Keratinocyte (primary cell): ENCODE data around the gene TLN1. TPM values are rescaled to one million over a fixed set of nuclear protein-coding genes. Genes with fewer than 3 reads are reported as not detected.

Experiments
- DNase-seq: peaks from one replicate; pipeline ENCODE4 v3.0.0-alpha.2; 2011; ENCODE audit warnings: low read depth, missing footprints, low spot score
- FAIRE-seq: peaks from 2 replicates; lab custom pipeline; 2011; peaks lifted over from hg19 to GRCh38; lab: Jason Lieb, UNC
- H2AFZ ChIP-seq: 2 replicates; pipeline ENCODE4 v1.6.0; 2012; ENCODE audit warnings: low read length, control low read depth, inconsistent platforms; ENCODE audit not compliant: control insufficient read depth
- H3K27ac ChIP-seq: 2 replicates; pipeline ENCODE4 v1.5.1; 2011; ENCODE audit warnings: low read length; ENCODE audit not compliant: control insufficient read depth, insufficient read depth
- H3K27me3 ChIP-seq: 3 replicates; pipeline ENCODE4 v1.6.0; 2011; ENCODE audit warnings: low read length; ENCODE audit not compliant: control insufficient read depth, insufficient read depth; ENCODE audit errors: extremely low read depth
- H3K36me3 ChIP-seq, 2 experiments: 2 replicates in 1 of 2; 3 replicates in 1 of 2; pipeline ENCODE4 v1.5.1; 2011; ENCODE audit warnings: low read length in 2 of 2, mild to moderate bottlenecking in 1 of 2; ENCODE audit not compliant: control insufficient read depth in 2 of 2, insufficient read depth in 2 of 2; ENCODE audit errors: extremely low read depth in 1 of 2
- H3K4me1 ChIP-seq: 3 replicates; pipeline ENCODE4 v1.5.1; 2011; ENCODE audit warnings: low read length; ENCODE audit not compliant: control insufficient read depth, insufficient read depth; ENCODE audit errors: extremely low read depth
- H3K4me2 ChIP-seq: 3 replicates; pipeline ENCODE4 v1.6.0; 2011; ENCODE audit warnings: low read depth, low read length; ENCODE audit not compliant: control insufficient read depth, insufficient read depth; ENCODE audit errors: extremely low read depth
- H3K4me3 ChIP-seq, 3 experiments: fragments of 200-600 bp in 1 of 3; sonication (generic) in 1 of 3; 2 replicates in 2 of 3; 3 replicates in 1 of 3; pipeline ENCODE4 v1.5.1; 2011 to 2016; ENCODE audit warnings: low read length in 3 of 3, mild to moderate bottlenecking in 3 of 3, control low read depth in 2 of 3, inconsistent platforms in 1 of 3, low read depth in 1 of 3, mixed read lengths in 1 of 3, mixed run types in 1 of 3, moderate library complexity in 1 of 3; ENCODE audit not compliant: control insufficient read depth in 2 of 3, insufficient read depth in 2 of 3; ENCODE audit errors: extremely low read depth in 1 of 3
- H3K79me2 ChIP-seq: 2 replicates; pipeline ENCODE4 v1.6.0; 2012; ENCODE audit warnings: low read length; ENCODE audit not compliant: control insufficient read depth, insufficient read depth
- H3K9ac ChIP-seq: 3 replicates; pipeline ENCODE4 v1.6.0; 2011; ENCODE audit warnings: low read length; ENCODE audit not compliant: control insufficient read depth, insufficient read depth; ENCODE audit errors: extremely low read depth
- H3K9me1 ChIP-seq: 3 replicates; pipeline ENCODE4 v1.6.0; 2011; ENCODE audit warnings: low read length; ENCODE audit not compliant: control insufficient read depth, insufficient read depth; ENCODE audit errors: extremely low read depth
- H3K9me3 ChIP-seq: 2 replicates; pipeline ENCODE4 v1.5.1; 2012; ENCODE audit warnings: low read depth, low read length; ENCODE audit not compliant: control insufficient read depth
- H4K20me1 ChIP-seq: 3 replicates; pipeline ENCODE4 v1.6.0; 2011; ENCODE audit warnings: low read length; ENCODE audit not compliant: control insufficient read depth, insufficient read depth; ENCODE audit errors: extremely low read depth
- EZH2 ChIP-seq: IDR thresholded peaks from one replicate; pipeline ENCODE4 v1.6.1; 2012; ENCODE audit warnings: inconsistent platforms, mild to moderate bottlenecking, low read length, moderate library complexity
- dilution Hi-C: fragments of 300-500 bp; cut with MboI; formaldehyde crosslinking; loops from one replicate; pipeline ENCODE4 v1.7.0; 2020; ENCODE audit warnings: low sequenced_read_pairs; ENCODE audit not compliant: extremely low pct_ligation_motif_present
- polyA plus RNA-seq, 5 experiments: library from polyadenylated mRNA; depleted of rRNA in 3 of 5; stranded (reverse) in 3 of 5; stranded (forward) in 1 of 5; unstranded in 1 of 5; fragments of >200 nt; gene quantifications; 1 replicate in 1 of 5; 2 replicates in 3 of 5; 3 replicates in 1 of 5; pipeline versions ENCODE4 v1.2.1 to v1.2.3, GENCODE V29; 2011 to 2012; ENCODE audit warnings: missing spikeins in 2 of 5, low read depth in 1 of 5, low replicate concordance in 1 of 5
- TF ChIP-seq, protein P1 (sequence below), 3 experiments: IDR thresholded peaks in 1 of 3; conservative IDR thresholded peaks in 1 of 3; optimal IDR thresholded peaks in 1 of 3; 2 replicates in 2 of 3; 3 replicates in 1 of 3; pipeline versions ENCODE3 to v1.5.1; 2011; ENCODE audit warnings: low read length in 3 of 3, mild to moderate bottlenecking in 3 of 3, moderate library complexity in 2 of 3, control low read depth in 1 of 3, inconsistent platforms in 1 of 3; ENCODE audit not compliant: insufficient read depth in 2 of 3; ENCODE audit errors: extremely low read depth in 1 of 3

TLN1 gene
- polyA plus RNA-seq, 1 donor (not counting 4 experiments of a cell fraction or from before 2014, with no cell fraction given), result 53.0 TPM

DNA sequence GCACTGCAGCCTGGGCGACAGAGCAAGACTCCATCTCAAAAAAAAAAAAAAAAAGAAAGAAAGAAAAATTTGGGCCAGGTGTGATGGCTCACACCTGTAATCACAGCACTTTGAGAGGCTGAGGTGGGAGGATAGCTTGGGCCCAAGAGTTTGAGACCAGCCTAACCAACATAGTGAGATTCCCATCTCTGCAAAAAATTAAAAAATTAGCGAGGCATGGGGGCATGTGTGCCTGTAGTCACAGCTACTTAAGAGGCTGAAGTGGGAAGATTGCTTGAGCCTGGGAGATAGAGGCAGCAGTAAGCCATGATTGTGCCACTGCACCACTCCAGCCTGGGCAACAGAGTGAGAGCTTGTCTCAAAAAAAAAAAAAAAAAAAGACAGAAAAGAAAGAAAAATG, 78.4 kb downstream of the TLN1 start:
- DNase-seq (no peak), FAIRE-seq (no peak)
- H3K27me3 ChIP-seq, result peaks cover 3% of the 10 kb centered on the region
- H3K9me3 ChIP-seq, result no peaks in the 10 kb centered on the region
- H3K9me1 ChIP-seq, result no peaks in the 10 kb centered on the region
- TF ChIP-seq EZH2, result no peak
- TF ChIP-seq, protein P1, sequence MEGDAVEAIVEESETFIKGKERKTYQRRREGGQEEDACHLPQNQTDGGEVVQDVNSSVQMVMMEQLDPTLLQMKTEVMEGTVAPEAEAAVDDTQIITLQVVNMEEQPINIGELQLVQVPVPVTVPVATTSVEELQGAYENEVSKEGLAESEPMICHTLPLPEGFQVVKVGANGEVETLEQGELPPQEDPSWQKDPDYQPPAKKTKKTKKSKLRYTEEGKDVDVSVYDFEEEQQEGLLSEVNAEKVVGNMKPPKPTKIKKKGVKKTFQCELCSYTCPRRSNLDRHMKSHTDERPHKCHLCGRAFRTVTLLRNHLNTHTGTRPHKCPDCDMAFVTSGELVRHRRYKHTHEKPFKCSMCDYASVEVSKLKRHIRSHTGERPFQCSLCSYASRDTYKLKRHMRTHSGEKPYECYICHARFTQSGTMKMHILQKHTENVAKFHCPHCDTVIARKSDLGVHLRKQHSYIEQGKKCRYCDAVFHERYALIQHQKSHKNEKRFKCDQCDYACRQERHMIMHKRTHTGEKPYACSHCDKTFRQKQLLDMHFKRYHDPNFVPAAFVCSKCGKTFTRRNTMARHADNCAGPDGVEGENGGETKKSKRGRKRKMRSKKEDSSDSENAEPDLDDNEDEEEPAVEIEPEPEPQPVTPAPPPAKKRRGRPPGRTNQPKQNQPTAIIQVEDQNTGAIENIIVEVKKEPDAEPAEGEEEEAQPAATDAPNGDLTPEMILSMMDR (optimal IDR thresholded peaks at IDR 0.05 in 1 of 3, IDR thresholded peaks at IDR 0.05 in 1 of 3, conservative IDR thresholded peaks at IDR 0.05 in 1 of 3; ENCODE audit: extremely low read depth in 1 of 3, insufficient read depth in 2 of 3, low read length in 3 of 3), result no peak
- no peak overlapping the region for H3K9ac ChIP-seq
- no peaks in the 10 kb centered on the region for H3K79me2 ChIP-seq
- H3K36me3 ChIP-seq, result no peaks in the 10 kb centered on the region
- no peaks in the 10 kb centered on the region for H4K20me1 ChIP-seq
- no peak overlapping the region for H2AFZ ChIP-seq
- H3K4me2 ChIP-seq, result no peak overlapping the region
- no peak overlapping the region for H3K27ac ChIP-seq
- dilution Hi-C loops, result no loop called here
- no peak overlapping the region for H3K4me3 ChIP-seq
- peaks cover 10% of the 10 kb centered on the region for H3K4me1 ChIP-seq

DNA sequence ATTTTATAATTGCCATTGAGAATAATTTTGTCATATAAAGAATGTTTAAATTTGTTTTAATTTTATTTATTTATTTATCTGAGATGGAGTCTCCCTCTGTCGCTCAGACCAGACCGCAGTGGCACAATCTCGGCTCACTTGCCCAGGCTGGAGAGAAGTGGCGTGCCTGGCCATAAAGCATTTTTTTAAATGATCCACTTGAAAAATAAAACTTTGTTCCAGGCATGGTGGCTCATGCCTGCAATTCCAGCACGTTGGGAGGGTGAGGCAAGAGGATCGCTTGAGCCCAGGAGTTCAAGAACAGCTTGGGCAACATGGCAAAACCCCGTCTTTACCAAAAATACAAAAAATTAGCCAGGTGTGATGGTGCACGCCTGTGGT, 79.2 kb downstream of the TLN1 start:
- H3K79me2 ChIP-seq, result no peaks in the 10 kb centered on the region
- DNase-seq (no peak), FAIRE-seq (no peak)
- H3K9me1 ChIP-seq, result no peaks in the 10 kb centered on the region
- H3K4me3 ChIP-seq, result no peak overlapping the region
- H4K20me1 ChIP-seq, result no peaks in the 10 kb centered on the region
- no peak overlapping the region for H3K4me2 ChIP-seq
- H3K27me3 ChIP-seq, result peaks cover 3% of the 10 kb centered on the region
- TF ChIP-seq, protein P1 (optimal IDR thresholded peaks at IDR 0.05 in 1 of 3, IDR thresholded peaks at IDR 0.05 in 1 of 3, conservative IDR thresholded peaks at IDR 0.05 in 1 of 3; ENCODE audit: extremely low read depth in 1 of 3, insufficient read depth in 2 of 3, low read length in 3 of 3), result no peak
- TF ChIP-seq EZH2, result no peak
- H3K9ac ChIP-seq, result no peak overlapping the region
- H3K4me1 ChIP-seq, result peaks cover 10% of the 10 kb centered on the region
- dilution Hi-C loops, result no loop called here
- no peak overlapping the region for H3K27ac ChIP-seq
- H2AFZ ChIP-seq, result no peak overlapping the region
- H3K9me3 ChIP-seq, result no peaks in the 10 kb centered on the region
- no peaks in the 10 kb centered on the region for H3K36me3 ChIP-seq
